ENCODE data around the gene GAS7.
A peak's percentile ranks its signal among the peaks of the same experiment; 100 is the strongest.

GAS7 gene
- total RNA-seq: 169 to 285 (median 213) reads per million in 18 experiments

- peak; percentile 46 to 73 for DNase-seq
Measured at GRCh38 chr17:10198509-10199249, at the start of gene GAS7. Gene GAS7, minus strand, starts transcription at chr17:10198606.

GRCh38 chr17:10247810-10248209, 49.4 kb upstream of the GAS7 start:
- no peak for DNase-seq

GRCh38 chr17:10243883-10244844, 45.8 kb upstream of the GAS7 start:
- no peak for DNase-seq

- DNase-seq: no peak
Measured at GRCh38 chr17:10241781-10242180, 43.4 kb upstream of the GAS7 start.

GRCh38 chr17:10238661-10239060, 40.3 kb upstream of the GAS7 start:
- no peak for DNase-seq

- DNase-seq: no peak
Measured at GRCh38 chr17:10234033-10234432, 35.6 kb upstream of the GAS7 start.

- peak; percentile 32 to 64 for DNase-seq
Measured at GRCh38 chr17:10233161-10233560, 34.8 kb upstream of the GAS7 start.

- DNase-seq: peak in 1 of 2 donors; percentile 52
Measured at GRCh38 chr17:10229181-10229580, 30.8 kb upstream of the GAS7 start.

- DNase-seq: peak in 1 of 2 donors; percentile 29
Measured at GRCh38 chr17:10226930-10227695, 28.7 kb upstream of the GAS7 start.

- DNase-seq: peak; percentile 54 to 79
Measured at GRCh38 chr17:10224582-10225195, 26.3 kb upstream of the GAS7 start.

- DNase-seq: no peak
Measured at GRCh38 chr17:10219193-10219592, 20.8 kb upstream of the GAS7 start.

- peak; percentile 60 to 79 for DNase-seq
Measured at GRCh38 chr17:10217916-10218315, 19.5 kb upstream of the GAS7 start.

GRCh38 chr17:10216213-10216938, 18.0 kb upstream of the GAS7 start:
- no peak for DNase-seq

- no peak for DNase-seq
Measured at GRCh38 chr17:10215286-10215685, 16.9 kb upstream of the GAS7 start.

GRCh38 chr17:10211666-10212065, 13.3 kb upstream of the GAS7 start:
- peak; percentile 54 to 74 for DNase-seq

GRCh38 chr17:10210151-10210574, 11.8 kb upstream of the GAS7 start:
- no peak for DNase-seq

GRCh38 chr17:10208604-10209193, 10.3 kb upstream of the GAS7 start:
- peak; percentile 40 to 61 for DNase-seq

GRCh38 chr17:10207153-10207552, 8.7 kb upstream of the GAS7 start:
- no peak for DNase-seq

GRCh38 chr17:10205549-10206185, 7.3 kb upstream of the GAS7 start:
- DNase-seq: peak; percentile 56 to 71

- DNase-seq: no peak
Measured at GRCh38 chr17:10201680-10202079, 3.3 kb upstream of the GAS7 start.

GRCh38 chr17:10200645-10201044, 2.2 kb upstream of the GAS7 start:
- DNase-seq: no peak
